GM19099 (cell line): ENCODE measurements around the gene PSME3IP1.

Source experiments
- POLR2A ChIP-seq: IDR thresholded peaks from 3 replicates; pipeline ENCODE4 v1.6.1; 2011; ENCODE audit warnings: low read depth; ENCODE audit not compliant: insufficient read length; ENCODE audit errors: extremely low read depth

PSME3IP1 gene

DNA sequence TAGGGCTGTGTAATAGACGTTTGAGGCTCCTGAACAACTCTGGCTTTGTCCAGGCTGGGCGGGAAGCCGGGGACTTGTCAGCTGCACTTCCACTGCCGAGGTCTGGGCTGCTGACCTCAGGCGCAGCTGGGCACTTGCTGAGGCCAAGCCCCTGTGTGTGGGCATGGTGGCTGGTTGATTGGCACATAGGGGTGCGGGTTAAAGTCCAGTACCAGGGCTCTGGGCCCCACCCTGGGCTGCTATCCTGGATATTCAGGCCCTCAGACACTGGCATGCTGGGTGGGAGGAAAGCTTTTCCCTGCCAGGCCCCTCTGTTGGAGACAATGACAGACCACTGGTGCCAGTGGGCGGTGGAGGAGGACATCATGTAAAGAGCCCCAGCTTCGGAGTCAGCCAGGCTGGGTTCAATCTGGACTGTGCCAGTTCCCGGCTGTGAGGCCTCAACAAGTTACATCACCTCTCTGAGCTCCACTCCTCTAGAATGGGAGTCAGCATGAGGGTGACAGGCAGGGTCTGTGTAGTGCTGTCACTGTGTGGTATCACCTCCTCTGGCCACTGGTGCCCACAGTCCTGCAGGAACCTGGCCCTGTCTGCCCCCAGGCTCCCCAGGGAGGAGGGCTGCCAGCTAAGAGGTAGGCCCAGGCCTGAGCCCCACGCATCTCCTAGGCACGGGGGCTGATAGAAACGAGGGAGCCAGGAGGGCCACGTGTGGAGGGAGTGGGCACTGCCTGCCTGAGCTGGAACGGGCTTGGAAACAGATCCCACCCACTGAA is 42.5 kb downstream of the PSME3IP1 start:
- no peak for TF ChIP-seq POLR2A

DNA sequence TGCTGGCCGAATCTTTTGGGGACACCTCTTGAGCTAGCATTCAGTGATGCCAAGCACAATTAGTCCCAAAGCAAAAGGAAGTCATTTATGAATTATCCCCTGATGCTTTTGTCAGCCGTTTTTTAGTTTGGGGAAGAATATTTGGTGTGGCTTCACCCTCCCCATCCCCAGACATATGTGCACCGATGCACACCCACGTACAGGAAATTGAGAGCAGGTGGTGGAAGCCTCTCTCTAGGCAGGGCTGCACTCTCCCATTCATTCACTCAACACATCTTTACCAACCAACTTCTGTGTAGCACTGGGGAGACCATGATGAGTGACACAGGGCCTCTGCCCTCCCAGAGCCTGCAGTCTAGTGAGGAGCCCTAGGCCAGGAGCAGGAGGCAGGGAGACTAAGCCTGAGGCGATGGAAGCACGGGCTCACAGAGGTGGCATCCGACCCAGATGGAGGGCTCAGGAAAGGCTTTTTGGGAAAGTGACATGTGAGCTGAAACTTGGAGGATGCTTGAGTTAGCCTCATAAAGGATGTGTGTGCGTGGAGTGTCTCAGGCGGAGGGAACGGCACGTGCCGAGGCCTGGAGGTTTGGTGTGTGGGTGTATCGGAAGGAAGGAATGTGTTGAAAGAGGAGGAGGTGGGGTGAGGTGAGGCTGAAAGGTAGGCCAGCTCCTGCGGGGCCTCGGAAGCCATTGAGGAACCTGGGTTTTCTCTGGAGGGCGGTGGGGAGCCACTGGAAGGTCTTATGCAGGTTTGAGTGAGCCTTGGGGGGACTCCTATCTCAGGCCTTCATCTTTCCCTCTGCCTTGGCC is 43.8 kb downstream of the PSME3IP1 start:
- no peak for TF ChIP-seq POLR2A

DNA sequence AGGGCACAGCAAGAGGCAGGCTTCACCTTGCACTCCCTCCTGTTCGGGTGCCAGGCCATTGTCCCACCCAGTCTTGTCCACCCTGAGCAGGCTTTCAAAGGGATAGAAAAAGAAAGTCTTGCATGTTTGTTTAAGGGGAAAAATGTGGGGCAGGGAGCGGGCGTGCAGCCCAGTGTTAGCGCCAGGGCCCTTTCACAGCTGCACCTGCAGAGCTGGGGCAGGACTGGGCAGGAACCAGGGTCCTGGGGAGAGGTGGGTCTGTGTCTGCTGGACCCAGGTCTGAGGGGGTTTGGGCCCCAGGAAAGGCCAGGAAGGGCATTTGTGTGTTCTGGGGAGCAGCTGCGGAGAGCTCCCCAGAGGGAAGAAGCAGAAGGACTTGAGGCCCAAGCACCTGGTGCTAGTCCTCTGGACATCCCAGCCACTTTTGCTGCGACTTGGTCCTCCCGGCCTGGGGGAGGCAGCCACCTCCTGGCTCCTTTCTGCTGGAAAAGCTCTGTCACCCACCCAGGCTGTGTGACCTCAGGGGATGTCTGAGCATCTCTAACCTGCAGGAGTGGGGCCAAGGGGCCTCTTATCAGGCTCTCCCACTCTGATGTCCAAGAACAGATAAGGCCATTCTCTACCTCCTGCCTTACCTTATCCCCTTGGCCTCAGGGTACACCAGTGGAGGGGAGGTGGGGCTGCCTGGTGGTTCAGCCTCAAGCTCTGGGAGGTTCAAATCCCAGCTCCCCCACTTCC is 44.7 kb downstream of the PSME3IP1 start:
- TF ChIP-seq POLR2A, result no peak

DNA sequence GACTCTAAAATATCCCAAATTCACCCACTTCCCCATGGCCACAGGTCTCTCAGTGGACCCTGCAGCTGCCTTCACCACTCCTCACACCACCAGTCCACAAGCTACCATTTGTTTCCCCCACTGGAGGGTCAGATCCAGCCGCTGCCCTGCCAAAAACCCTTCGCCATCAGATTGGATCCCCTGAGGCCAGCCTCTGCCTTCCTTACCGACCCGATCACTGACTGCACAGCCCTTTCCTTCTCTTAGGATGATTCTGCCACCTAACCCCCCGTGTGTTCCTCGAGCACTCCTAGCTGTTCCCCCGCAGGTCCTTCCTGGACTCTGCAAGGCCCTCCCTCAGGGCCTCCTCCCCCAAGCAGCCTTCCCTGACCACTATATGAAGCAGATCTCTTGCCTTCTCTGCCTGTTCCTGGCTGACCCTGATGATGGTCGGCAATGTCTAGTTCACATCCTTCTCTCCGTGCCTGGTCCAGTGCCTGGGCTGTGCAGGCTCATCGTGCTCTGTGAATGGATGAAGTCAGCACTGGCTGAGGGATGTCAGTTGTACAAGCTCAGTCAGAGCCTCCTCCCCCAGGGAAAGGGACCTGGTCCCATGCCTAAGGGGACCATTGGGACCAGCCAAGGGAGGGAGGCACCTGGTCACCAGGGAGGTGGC is 47.4 kb downstream of the PSME3IP1 start:
- TF ChIP-seq POLR2A, result no peak

DNA sequence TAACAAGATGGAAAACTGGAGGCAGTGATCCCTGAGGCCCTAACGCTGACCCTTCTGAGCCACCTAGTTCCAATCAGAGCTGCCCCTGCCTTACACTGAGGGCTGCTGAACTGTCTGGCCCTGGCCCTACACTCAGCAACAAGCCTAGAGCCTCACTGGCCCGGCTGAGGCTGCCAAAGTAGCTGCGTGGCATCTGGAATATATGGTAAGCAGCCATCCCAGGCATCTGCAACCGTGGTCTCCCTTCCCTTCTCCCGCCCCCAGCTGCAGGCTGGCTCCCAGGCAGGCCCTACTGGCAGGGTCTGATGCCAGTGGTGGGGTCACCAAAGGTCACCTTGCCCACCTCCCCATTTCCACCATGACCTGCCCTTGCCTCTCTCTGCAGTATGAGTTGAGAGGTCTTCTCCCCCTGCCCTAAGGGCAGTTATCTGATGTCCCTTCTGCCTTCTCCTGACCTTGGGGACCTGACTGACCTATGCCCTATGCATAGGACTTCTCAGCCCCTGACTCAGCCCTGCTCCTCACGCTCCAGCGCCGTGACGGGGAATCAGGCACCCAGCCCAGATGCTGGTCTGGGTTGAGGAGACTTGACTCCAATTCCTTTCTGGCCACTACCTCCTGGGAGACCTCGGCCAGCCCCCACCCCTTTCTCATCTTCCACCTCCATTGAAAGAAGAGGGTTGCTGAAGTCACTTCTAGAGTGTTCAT is 48.1 kb downstream of the PSME3IP1 start:
- TF ChIP-seq POLR2A, result no peak

DNA sequence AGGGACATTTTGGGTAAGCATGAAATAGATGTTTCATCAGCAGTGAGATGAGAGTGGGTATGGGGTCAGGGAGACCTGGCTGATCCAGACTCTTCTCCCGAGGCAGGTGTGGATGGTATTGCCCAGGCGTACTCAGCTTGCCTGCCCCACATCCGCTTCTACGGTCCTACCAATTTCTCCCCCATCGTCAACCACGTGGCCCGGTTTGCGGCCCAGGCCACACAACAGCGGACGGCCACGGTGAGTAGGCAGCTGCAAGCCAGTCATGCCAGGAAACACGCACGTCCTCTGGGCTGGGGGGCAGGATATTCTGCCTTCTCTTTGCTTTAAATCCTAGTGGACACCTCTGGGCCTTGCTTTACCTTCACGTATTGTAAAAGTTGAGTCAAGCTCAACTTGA is 48.8 kb downstream of the PSME3IP1 start:
- no peak for TF ChIP-seq POLR2A

DNA sequence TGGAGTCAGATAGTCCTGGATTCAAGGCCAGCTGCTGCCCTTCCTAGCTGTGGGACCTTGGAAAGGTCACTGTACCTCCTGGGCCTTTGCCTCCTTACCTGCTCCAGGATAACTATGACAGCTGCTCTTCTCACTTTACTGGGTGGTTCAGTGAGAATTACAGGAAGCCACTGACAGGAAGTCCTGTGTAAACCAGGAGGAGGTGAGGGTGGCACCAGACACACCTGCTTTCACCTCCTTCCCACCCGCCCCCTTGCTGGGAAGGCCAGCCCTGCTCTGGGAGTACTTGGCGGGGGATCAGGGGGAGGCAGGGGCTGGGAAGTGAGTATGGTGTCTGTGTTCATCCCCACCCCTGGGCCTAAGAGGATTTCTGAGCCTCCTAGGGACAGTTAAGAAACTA is 50.9 kb downstream of the PSME3IP1 start:
- TF ChIP-seq POLR2A, result no peak

DNA sequence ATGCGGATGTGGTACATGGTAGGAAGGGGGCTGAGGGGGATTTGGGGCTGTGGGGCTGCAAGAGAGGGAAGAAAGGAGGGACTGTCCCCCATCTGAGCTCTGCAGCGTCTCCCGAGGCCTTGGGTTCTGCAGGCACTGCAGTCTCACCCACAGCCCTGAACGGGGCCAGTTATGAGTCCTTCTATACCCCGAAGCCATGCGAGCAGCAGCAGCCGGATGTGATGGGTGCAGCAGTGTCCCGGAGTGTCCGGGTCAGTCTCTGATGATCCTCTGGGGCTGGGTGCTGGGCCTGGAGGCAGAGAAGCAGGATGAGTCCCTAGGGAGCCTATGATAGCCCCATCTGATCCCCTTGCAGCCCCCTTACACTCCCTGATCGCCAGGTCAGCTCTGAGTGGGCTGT is 52.0 kb downstream of the PSME3IP1 start:
- no peak for TF ChIP-seq POLR2A

DNA sequence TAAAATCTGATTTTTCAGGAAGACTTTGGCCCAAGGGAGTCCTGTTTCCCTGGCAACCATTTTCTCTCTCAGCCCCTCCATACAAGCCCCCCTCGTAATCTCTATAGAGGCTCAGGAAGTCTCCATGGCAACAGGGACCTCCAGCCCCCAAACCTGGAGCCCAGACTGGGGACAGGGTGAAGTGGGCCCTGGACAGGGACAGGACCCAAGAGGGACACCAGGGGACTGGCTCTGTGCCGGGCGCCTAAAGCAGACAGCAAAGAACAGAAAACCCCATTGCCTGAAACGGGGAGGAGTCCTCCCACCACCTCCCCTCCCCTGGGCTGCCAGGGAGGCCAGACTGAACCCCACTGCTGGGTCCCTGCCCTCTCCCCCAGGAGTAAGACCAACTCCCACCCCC is 52.8 kb downstream of the PSME3IP1 start:
- no peak for TF ChIP-seq POLR2A

DNA sequence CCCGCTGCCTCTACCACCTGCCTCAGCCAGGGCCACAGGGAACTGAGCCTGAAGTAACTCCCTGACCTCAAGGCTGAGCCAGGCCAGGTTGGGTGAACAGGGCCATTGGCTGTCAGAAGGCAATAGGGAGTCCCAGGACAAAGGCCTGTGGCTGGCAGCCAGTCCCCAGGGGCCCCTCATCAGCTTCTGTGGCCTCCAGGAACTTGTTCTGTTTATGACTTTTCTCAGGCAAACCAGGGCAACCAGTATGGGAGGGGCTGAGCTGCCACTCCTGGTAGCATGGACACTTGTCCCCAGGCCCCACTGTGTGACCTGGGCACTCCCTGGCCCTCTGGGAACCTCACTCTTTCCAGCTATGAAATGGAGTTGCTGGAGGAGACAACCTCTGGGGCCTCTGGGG is 53.4 kb downstream of the PSME3IP1 start:
- no peak for TF ChIP-seq POLR2A

DNA sequence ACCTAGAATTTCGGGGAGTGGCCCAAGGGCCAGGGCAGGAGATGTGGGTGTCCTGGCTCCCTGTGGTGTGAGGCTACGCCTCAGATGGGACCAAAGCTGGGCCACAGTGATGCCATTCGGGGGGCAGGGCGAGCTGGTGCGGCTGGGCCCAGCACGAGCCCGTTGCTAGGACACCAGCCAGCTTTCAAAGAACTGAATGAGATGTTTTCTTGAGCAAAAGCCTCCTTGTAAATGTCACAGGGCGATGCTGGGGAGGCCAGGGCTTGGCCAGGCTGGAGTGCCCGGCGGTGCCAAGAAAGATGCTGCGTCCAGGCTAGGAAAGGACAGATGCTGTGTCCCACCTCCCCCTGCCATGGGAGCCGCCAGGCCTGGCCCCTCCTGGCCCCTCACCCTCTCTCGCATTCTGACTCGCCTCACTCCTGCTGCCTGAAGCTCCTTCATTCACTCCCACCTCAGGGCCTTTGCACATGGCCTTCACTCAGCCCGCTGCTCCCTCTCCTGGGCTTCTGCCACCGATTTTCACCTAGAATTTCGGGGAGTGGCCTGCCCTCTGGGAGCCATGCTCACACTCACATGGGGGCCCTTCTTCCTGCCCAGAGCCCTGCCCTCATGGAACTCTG is 54.4 kb downstream of the PSME3IP1 start:
- no peak for TF ChIP-seq POLR2A

DNA sequence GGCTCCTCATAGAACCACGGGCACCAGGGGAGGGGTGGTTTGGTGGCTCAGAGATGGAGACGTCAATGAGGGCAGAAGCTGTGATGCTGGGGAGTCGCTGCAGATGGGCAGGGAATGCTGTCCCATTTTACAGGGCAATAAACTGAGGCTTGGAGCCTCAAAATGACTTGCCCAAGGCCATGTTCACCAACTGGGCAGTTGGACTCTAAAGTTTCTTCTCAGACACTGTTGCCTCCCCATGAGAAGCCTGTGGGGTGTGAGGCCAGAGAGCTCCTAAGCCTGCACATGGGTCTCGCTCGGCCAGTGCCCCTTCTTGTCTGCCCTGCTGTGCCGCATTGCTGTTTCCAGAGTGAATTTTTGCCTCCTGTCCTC is 54.9 kb downstream of the PSME3IP1 start:
- TF ChIP-seq POLR2A, result no peak

DNA sequence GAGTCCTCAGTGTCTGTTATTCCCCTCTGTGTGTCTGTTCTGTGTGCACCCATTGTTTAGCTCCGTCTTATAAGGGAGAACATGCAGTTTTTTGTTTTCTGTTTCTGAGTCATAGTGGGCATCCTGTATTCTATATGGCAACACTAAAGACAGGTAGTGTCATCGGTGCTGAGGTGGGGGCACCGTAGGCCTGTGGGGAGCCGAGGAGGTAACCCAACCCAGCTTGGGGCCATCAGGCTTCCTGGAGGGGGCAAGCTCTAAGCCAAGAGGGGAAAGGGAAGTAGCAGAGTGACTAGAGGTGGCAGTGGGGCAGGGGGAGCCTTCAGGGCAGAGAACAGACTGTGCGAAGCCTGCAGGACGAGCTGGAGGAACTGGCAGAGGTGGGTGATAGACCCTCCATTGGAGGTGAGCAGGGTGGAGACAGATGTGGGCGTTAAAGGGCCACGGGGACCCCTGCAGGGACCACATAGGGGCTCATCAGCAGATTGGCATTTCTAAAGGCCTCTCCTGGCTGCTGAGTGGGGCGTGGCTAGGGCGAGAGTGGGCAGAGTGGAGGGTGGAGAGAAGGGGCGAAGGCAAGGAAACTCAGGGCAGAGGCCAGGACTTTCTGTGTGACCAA is 57.0 kb downstream of the PSME3IP1 start:
- no peak for TF ChIP-seq POLR2A

DNA sequence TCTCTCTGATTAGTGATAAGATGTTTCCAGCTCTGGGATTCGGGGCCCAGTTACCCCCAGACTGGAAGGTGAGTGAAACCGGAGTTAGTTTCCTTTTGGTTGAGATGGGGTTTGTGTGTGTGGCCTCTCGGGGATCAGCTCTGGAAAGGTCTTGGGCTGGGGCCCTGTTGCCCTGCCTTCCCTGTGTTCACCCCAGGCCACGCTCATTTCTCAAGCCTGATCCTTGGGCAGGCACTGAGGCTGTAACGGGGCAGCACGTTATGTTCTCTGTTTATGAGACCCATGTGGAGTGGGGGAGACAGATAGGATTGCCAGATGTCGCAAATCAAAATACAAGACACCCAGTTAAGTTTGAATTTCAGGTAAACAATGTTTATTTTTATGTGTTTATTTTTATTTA is 58.0 kb downstream of the PSME3IP1 start:
- no peak for TF ChIP-seq POLR2A
